Hippocampal formation (tissue), 2 donors: ENCODE measurements around the gene MINDY4.

ENCODE experiments used
- DNase-seq, 2 donors: peaks; one replicate each; lab custom pipeline; 2025; lab: John Stamatoyannopoulos, UW

The MINDY4 gene

DNA sequence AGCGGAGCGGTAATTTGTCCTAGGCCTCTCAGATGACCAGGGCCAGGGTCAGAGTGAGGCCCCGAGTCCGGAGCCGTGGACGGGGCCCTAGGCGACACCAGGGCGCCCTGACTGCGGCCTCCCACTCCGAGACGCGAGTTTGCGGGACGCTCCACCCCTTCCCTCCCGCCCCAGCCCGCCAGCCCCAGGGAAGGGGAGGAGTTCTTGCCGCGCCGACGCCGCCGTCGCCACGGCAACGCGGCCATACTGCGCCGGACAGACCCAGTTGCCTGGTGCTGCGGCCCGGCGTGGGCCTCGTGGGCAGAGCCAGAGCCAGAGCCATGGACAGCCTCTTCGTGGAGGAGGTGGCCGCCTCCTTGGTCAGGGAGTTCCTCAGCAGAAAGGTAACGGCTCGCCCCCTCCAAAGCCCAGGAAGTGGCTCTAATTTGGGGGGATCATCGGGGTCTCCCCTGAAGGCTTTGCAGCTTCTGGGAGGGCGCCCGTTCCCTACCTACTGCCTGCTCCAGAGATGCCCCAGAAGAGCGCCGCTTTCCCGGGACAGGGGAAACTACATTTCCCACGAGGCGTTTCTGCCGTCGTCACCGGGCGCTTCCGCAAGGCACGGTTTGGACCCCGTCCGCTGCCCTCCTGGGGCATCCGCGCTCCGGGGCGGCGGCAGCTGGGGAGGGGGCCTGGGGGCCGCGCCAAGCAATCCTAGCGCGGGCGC lies at the start of gene MINDY4:
Gene MINDY4 (plus strand): TSS at position 244 of the 706 bp plus-strand sequence. CDS start 77 bp downstream, at position 321.
- DNase-seq: peak; percentile 17 to 65

DNA sequence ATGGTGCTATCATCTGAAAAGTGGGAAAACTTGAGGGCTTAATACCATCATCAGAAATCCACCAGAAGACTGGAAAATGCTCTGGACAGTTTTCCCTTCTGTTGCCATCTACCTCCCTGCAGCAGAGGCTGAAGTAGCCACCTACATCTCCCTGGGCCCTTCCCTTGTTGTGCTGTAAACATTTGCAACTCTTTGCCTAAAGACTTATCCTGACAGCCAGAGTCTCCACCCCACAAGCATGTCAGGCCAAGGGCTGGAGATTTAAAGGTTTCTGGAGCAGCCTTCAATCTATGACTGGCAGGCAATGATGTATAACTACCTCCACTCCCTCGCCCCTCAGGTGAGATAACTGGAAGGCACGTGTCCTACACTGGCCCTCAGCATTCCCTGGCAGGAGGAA lies 49.0 kb upstream of the MINDY4 start:
- DNase-seq: no peak

DNA sequence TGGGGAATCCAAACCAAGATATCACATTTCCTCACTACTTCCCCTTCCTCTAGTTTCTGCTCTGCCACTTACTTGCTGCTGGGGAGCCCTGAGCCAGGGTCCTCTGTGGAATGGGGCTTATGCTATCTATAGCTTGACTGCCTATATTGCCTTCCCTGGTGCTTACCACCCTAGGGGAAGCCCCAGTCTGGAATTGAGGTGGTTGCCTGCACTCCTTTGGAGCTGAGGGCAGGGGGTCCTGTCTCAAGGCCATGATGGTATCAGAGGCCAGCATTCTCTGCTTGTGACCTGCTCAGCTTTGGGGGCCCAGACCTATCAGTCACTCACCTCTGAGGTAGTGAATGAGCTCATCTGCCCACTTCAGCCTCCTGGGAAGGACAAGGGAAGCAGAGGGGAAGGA lies 48.5 kb upstream of the MINDY4 start:
- DNase-seq: no peak

DNA sequence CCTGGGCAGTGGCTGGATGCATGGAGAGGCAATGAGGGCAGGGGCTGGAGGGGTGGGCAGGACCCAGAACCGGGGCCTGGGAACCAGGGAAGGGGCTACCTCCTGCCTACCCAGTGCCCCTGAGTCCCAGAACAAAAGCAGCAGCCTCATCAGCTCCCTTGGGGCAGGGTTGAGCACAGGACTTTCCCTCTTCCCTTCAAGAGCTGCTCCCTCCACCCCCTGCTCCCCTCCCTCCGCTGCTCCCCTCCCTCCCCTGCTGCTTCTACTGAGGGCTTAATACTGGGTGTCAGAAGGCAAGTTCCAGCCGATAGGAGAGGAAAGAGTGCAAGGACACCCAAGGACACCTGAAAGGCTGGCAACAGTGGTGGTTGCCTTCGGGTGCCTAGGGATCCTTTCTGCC lies 47.4 kb upstream of the MINDY4 start:
- no peak for DNase-seq

DNA sequence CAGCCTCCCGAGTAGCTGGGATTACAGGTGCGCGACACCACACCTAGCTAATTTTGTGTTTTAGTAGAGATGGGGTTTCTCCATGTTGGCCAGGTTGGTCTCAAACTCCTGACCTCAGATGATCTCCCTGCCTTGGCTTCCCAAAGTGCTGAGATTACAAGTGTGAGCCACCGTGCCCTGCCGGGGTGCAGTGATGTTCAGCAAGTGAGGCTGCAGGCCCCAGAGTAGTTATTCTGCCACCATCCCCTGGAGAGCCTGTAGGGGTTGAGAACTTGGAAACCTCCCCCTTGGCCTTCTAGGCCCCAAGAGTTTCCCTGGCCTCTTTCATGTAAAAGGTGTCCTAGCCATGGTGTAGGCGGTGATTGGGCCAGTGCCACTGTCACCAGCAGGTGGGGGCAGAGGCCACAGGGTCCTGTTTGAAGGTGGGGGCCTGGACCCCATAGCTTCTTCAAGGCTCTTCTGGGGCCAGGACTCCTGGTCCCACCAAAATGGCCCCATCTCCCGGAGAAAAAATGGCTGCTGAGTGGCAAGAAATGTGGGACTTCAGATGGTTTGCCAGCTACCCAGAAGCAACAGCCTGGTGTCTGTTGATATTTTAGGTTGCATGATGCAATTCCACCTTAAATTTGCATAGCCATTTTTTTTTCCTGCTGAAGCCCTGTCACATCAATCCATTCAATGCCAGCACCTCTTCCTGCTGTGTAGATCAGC lies 44.8 kb upstream of the MINDY4 start:
- no peak for DNase-seq

DNA sequence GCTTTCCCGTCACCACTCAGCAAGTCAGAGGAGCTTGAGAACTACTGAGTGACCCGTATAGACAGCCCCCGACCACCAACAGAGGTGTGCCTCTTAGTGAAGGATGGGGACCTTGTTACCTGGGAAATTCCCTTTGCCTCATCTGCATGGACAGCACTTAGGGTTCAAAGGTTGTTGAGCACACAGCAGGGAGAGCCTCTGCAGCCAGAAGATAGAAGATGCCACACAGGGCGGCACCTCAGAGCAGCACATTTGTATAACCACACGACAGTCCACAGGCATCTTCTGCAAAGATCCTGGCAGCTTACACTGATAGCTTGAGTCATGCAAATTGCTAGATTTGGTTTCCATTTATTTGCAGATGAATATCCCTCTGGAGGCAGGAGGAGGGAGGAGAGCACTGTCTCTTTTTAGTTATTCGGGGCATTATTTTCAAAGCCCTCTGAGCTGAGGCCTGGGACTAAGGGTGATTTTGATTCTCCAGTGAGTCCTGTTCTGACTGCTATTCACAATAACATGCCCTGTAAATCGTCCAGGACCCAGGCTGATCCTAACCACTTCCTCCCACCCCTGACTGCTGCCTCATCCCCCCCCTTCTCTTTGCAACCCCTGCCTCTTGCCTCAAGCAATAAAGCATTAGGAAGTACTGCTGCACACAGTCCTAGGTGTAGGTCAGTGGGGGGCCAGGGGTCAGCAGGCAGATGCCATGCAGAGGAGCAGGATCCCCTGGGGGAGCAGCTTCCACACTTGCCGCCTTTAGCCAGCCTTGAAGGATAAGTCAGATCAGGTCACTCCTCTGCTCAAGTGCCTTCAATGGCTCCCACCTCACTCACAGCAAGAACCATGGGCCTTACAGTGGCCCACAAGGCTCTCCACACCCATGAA lies 43.9 kb upstream of the MINDY4 start:
- no peak for DNase-seq

DNA sequence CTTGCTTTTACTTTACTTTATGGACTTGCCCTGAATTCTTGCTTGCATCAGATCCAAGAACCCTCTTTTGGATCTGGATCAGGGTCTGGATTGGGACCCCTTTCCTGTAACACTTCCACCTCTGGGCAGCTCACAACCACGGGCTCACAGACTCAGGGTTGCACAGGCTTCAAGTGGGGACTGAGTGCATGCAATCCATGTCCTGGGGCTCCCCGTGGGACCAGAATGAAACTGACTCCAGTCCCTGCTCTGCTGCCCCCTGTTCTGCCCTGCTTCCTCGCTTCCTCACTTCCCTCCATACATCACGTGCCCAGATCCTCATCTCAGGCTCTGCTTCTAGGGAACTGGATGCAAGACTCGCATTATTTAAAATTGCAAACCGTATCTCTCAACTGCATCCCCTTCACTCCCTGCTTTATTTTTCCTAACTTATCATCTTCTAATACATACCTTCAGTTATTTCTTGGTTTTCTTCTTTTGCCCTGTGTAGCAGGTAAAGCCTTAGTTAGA lies 42.6 kb upstream of the MINDY4 start:
- no peak for DNase-seq

DNA sequence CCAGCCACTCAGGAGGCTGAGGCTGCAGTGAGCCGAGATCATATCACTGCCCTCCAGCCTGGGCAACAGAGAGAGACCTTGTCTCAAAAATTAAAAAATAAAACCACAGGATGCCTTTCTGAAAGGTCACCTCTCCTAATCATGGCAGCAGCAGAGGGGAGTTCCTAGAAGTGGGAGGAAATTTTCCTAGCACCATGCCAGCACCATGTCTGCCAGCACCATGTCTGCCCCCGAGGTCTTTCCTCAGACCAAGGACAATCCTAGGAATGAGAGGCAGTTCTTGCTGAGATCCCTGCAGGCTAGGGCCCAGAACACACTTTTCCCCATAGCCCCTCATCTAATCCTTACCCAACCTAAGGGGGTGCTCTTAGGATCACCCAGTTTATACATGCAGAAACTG lies 41.6 kb upstream of the MINDY4 start:
- no peak for DNase-seq

DNA sequence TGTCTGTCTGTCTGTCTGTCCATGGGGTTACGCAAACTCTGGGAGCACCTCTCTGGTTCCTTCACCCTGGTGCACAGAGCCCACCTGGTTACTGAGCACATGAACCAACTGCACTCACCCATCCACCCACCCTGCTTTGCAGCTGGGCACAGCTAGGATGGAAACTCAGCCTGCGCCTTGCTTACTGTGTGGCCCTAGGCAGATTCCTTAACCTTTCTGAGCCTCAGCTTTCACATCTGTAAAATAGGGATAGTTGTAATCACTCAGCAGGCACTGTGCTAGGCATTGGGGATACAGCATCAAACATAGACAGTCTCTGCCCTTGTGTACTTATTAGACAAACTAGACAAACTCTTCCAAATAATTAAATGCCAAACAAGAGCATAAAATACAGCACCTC lies 41.1 kb upstream of the MINDY4 start:
- DNase-seq: no peak

DNA sequence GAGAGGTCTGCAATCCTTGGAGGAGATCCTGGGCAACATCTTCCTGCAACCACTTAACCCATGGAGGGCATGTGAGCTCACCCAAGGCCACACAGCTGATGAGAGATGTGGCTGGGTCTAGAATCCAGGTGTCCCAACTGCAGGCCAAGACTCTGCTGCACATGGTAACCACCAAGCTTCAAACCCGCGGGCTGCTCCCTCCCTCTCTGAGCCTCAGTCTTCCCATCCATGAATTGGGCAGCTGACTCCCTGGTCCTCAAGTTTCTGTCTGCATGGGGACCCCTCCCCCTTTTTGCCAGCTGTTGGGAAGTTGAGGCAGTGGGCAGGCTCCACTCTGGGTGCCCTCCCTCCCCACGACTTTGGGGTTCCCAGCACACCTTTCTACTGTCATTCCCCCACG lies 40.2 kb upstream of the MINDY4 start:
- no peak for DNase-seq

DNA sequence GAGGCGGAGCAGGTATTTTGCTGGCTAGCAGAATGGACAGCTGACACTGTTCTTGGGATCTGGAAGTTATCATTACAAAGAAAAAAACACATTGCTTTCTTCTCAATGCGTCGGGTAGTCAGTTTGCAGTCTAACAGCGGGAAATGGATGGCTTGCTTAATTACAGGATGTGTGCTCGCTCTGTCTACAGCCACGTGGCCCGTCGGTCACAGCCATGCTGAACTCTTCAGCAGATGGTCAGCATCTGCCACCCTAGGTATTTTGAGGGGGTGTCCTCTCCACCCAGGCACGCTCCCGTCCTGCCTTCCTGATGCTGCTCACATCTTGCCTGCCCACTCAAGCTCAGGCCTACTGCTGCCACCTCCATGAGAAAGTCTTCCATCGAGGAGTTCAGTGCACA lies 39.6 kb upstream of the MINDY4 start:
- DNase-seq: no peak

DNA sequence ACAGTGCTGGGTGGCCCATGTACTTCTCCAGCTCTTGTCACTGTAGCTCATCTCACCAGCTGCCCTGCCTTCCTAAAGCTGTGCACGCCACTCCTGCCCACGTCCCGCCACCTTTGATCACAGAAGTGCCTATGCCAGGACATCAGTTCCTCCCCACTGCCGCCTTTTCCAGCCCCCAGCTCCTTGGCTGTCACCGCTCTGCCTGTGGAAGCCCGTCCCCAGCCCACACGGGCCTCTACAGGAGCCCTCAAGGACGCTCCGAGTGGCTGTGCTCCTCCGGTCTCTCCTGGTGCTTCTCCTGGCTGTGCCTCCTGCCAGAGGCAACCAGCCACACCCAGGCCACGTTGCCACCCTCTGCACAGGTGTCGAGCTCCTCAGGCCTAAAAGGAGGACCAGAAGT lies 38.6 kb upstream of the MINDY4 start:
- DNase-seq: no peak

DNA sequence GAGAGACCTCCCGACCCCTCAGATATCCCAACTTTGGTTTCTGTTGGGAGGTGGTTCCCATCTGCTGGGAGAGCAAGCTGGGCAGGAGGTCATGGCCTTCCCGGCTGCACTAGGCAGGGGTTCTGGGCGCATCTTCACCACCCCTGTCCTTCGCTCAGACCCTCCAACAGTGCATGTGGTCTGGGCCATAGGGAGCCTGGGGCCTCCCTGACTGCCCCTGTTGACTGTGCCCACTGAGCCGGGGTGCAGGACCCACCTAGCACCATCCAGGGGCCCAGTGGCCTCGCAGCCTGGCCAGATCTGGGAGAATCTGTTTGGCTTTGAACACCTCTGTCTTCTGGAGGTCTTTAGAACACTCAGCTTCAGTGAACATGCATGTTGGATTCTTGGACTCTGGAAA lies 38.0 kb upstream of the MINDY4 start:
- no peak for DNase-seq

DNA sequence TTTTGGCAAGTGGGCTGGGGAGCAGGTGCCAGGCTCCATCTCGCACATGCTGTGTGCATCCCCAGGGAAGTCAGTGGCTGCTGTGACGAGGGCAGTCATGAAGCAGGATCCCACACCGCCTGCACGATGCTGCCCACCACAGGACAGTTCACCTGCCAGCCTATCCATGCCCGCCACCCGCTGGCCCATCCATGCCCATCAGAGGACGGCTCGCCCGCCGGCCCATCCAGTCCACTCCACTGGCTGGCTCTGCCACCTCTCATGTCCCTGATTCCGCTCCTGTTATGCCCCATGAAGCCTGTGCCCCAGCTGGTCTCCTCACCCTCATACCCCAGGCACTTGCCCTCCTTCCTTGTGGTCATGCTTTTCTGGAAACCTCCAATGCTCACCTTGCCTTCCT lies 37.5 kb upstream of the MINDY4 start:
- no peak for DNase-seq

DNA sequence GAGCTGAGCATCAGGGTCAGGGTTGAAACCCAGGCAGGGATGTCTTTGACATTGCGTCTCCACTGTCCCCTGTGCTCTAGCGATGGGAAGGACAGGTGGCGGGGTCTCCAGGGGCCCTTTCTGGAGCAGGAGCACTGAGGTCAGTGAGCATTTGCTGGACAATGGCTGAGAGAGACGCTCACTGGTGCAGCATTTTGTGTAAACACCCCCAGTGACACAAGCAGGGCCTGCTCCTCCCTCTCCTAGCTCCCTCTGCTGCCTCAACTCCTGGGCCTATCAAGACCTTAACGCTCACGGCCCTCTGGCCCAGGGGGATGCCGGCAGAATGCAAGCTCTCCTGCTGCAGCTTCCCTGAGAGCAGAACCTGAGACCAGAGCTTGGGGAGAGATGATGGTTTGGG lies 36.7 kb upstream of the MINDY4 start:
- DNase-seq: no peak

DNA sequence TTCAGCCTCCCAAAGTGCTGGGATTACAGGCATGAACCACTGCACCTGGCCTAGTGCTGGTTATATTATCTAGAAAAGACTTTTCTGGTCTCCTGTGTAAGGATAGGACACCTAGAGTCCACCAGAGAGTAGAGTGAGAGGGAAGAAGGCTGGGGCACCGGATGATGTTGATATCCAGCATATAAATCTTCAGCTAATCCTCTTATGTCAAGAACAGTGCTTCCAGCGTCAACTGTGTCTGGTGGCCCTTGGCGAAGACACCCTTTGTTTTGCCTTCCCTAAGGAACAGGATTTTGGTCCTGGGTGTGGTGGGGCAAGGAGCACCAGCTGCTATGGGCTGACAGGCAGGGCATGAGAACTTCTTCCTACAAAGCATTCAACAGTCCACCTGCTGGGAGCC lies 35.6 kb upstream of the MINDY4 start:
- DNase-seq: no peak

DNA sequence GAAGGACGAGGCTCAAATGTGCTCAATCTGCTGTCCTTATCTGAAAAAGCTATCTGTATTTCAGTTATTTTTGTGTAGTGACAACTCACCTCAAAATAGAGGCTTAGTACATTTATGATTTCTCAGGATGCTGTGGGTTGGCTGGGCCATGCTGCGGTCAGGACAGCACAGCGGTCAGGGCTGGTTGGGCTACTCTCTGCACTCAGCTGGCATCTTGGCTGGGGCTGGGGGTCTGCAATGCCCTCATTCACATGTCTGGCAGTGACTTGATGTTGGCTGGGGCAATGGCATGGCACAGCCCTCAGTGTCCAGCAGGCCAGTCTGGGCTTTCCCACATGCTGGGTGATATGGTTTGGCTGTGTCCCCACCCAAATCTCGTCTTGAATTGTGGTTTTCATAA lies 34.9 kb upstream of the MINDY4 start:
- no peak for DNase-seq

DNA sequence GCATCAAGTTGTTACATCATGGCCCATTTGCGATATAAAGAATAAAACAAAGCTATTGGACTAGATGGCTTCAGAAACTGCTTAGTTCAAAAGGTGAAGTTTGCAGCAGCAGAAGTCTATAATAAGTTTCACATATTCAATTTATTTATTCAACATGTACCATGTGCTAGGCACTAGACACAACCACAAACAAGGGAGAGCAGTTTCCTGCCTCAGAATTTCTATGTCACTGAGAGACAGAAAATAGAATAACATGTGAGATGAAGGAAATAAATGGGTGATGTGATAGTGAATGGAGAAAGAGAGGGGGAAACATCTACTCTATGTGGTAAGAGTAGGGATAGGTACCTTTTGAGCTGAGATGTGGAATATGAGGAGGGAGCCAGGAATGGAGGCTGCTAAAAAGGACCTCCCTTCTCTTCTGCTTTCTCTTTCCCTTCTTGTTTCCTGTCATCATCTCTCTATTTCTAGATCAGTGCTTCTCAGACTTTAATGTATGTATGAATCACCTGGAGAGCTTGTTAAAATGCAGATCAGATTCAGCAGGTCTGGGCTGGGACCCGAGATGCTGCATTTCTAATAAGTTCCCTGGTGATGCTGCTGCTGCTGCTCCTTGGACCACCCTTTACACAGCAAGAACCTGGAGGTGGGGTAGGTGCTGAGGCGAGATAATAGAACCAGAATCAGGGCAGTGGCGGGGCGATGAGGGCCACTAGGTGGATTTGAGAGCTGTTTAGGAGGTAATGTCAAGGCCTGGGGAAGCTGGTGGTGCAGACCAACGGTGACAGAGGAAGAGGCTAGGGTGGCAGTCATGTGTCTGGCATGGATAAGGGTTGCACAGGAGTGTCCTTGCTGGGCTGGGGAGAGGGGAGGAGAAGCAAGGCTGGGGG lies 32.9 kb upstream of the MINDY4 start:
- DNase-seq: no peak

DNA sequence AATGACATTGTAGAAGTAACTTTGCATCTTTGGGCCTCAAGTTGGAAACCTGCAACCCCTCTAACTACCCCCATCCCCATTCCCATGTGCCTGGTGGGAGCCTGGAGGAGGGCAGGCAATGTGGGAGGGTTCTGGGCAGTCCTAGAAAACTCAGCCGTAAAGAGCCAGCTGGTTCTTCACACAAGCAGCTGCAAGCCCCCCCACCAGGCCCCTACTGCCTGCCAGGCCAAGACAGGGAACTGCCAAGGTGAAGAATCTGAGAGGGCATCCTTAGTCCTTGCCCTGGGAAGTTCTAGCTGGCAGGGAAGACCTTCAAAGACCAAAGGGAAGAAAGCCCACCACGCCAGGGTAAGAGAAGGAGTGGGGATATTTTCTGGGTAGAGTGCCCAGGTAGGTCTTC lies 31.5 kb upstream of the MINDY4 start:
- DNase-seq: no peak

DNA sequence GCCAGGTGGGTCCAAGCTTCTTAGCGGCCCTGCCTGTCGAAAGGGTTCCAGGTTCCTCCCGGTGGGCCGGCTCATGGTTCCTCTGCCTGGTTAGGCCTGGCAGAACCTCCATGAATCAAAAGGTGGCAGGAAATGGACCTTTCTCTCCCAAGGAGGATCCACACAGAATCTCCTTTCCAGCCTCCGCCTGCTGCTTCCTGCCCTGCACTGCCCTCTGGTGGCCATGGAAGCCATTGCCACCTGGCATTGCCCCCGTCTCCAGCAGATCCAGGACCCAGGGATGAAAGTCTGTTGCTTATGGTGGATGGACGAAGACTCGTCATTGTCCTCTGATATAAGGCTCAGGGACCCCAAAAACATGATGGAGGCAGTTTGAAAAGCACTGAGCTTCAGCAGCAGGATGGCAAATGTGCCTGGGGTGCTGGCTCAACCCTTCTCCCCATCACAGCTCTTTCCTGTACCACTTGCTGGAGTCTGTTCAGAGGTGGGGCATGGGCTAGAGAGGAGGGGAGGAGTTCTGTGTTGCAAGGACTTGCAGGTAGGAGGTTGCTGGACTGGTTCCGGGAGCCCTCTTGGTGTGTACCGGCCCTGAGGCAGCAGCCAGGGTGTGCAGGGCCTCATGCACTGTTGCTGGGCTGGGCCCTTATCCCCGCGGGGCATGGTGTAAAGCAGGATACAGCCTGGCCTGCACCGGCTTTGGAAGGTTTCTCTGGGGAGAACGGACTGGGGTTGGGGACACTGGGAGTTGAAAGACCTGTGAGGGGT lies 30.6 kb upstream of the MINDY4 start:
- peak; percentile 46 to 55 for DNase-seq

DNA sequence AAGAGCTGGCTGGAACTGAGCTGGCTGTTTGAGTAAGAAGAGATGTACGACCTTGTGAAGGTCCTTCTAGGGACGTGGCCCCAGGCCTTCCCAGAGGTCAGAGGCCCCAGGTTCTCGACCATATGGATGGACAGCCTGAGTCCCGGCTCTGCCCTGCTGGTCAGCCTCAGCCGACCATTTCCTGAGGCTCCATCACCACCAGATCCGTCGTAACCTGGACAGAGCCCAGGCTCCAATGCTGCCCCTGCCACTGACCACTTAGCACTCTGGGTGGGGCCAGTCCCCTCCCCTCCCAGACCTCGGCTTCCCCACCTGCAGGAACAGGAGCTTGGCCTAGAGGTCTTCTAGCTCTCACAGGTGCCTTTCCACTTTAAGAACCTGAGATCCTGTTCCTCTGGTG lies 29.9 kb upstream of the MINDY4 start:
- DNase-seq: no peak
